ENCODE results near the gene SLC35A5.

Gene SLC35A5

GRCh38 chr3:112627419-112627818 is 65.6 kb downstream of the SLC35A5 start:
- no peak for DNase-seq (ENCODE audit: low read depth)

GRCh38 chr3:112627919-112628466 is 66.1 kb downstream of the SLC35A5 start:
- no peak for DNase-seq (ENCODE audit: low read depth)

DNA sequence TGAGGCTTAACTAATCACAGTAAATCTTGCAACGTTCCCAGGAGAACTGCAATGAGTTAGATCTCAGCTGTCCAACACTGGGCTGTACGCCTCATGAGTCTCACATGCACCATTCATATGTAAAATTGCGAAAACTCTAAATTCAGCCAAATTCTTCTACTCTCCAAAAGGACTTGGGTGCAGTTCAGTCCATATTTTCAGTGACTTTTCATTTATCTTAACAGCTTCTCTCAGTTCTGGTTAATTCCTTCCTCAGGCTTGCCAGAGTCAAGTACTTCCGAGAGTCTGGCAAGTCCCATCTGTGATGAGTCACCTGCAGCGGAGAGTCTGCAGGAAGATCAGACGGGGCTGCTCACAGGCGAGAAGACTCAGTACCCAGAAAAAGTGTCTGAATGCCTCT is 67.6 kb downstream of the SLC35A5 start:
- DNase-seq (ENCODE audit: low read depth) = peak; percentile 78

- no peak for DNase-seq (ENCODE audit: low read depth)
Measured at GRCh38 chr3:112631257-112631656, 69.4 kb downstream of the SLC35A5 start.

- DNase-seq (ENCODE audit: low read depth) = no peak
Measured at GRCh38 chr3:112632596-112632995, 70.8 kb downstream of the SLC35A5 start.

DNA sequence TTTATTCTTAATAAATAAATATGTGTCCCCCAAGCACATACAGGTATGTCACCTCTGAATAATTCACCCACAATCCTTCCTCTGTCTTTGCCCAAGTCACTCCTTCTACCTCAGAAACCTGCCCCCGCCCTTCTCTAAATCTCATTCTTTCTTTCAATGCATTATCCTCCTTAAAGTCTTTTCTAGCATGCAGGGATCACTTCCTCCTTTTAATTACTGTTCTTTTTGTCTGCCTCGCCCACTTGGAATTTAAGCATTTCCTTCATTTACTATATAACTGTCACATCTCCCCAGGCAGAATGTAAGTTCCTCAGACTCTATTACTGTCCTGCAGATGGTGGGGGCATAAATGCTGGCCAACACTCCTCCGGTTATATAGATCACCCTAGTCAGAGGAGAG is 71.3 kb downstream of the SLC35A5 start:
- DNase-seq (ENCODE audit: low read depth) = no peak

DNA sequence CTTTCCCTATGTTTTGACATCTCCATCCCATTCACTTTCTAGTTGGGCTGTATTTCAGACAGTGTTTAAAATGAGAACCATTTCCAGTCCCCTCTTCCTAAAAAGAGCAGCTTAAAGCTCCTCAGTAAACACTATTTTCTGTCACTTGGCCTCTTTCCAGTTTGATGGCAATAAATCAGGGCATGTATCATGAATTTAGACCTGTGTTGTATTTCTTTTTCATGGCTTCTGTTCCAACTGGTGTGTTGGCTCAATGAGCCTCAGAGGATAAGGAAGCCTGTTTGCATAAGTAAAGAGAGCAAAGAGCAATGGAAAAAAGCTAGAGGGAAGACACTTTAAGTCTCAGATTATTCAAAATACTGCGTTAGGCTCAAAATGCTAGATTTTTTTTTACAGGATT is 71.9 kb downstream of the SLC35A5 start:
- DNase-seq (ENCODE audit: low read depth) = no peak

GRCh38 chr3:112634786-112635541 is 73.1 kb downstream of the SLC35A5 start:
- no peak for DNase-seq (ENCODE audit: low read depth)

Measured in non-pigmented ciliary epithelial cell (primary cell).